SK-N-SH treated with all-trans-retinoic acid at 6 μM for 48 hours (cell line): ENCODE data around the gene HSD17B1.

Experiments used
- ATAC-seq: fragments of 200-7000 bp; cut with Tn5 transposase; 3 replicates; pipeline ENCODE4 v1.9.1; 2020; ENCODE audit warnings: mild to moderate bottlenecking, moderate library complexity
- ARNTL ChIP-seq: fragments of 450-650 bp; formaldehyde crosslinking; IDR thresholded peaks from 2 replicates; pipeline ENCODE4 v1.5.0; 2020; ENCODE audit warnings: low read depth, mild to moderate bottlenecking, moderate library complexity, borderline replicate concordance
- CSDC2 ChIP-seq: fragments of 250-450 bp; sonication (Bioruptor Pico); IDR thresholded peaks from 2 replicates; pipeline ENCODE4 v1.5.0; 2020; ENCODE audit warnings: mild to moderate bottlenecking, moderate library complexity
- ESRRG ChIP-seq: fragments of 250-450 bp; sonication (Bioruptor Pico); IDR thresholded peaks from 2 replicates; pipeline ENCODE4 v1.6.1; 2021; ENCODE audit warnings: mild to moderate bottlenecking
- GLIS3 ChIP-seq: fragments of 250-450 bp; sonication (Bioruptor Pico); IDR thresholded peaks from 2 replicates; pipeline ENCODE4 v1.5.0; 2020; ENCODE audit warnings: mild to moderate bottlenecking, moderate library complexity
- ISL1 ChIP-seq: fragments of 250-450 bp; sonication (Bioruptor Pico); IDR thresholded peaks from 2 replicates; pipeline ENCODE4 v2.1.2; 2022; ENCODE audit warnings: mild to moderate bottlenecking, moderate library complexity
- RARB ChIP-seq: fragments of 250-450 bp; sonication (Bioruptor Pico); IDR thresholded peaks from 2 replicates; pipeline ENCODE4 v1.8.0; 2021; ENCODE audit warnings: mild to moderate bottlenecking, moderate library complexity
- SNAI2 ChIP-seq: fragments of 250-450 bp; sonication (Bioruptor Pico); IDR thresholded peaks from 2 replicates; pipeline ENCODE4 v1.5.0; 2020; ENCODE audit warnings: mild to moderate bottlenecking, moderate library complexity
- TCF4 ChIP-seq: fragments of 250-450 bp; sonication (Bioruptor Pico); IDR thresholded peaks from 2 replicates; pipeline ENCODE4 v1.8.0; 2021; ENCODE audit warnings: mild to moderate bottlenecking, moderate library complexity, borderline replicate concordance
- TOX ChIP-seq: fragments of 250-450 bp; sonication (Bioruptor Pico); IDR thresholded peaks from 2 replicates; pipeline ENCODE4 v1.8.0; 2021; ENCODE audit warnings: mild to moderate bottlenecking, moderate library complexity, borderline replicate concordance
- ZC3H10 ChIP-seq: fragments of 250-450 bp; sonication (Bioruptor Pico); IDR thresholded peaks from 2 replicates; pipeline ENCODE4 v1.5.1; 2021; ENCODE audit warnings: mild to moderate bottlenecking, moderate library complexity
- ZFP3 ChIP-seq: fragments of 250-450 bp; sonication (Bioruptor Pico); IDR thresholded peaks from 2 replicates; pipeline ENCODE4 v1.5.0; 2020; ENCODE audit warnings: mild to moderate bottlenecking, moderate library complexity
- ZFP30 ChIP-seq: fragments of 450-650 bp; formaldehyde crosslinking; IDR thresholded peaks from 2 replicates; pipeline ENCODE4 v1.5.0; 2022; ENCODE audit warnings: mild to moderate bottlenecking, moderate library complexity
- ZNF70 ChIP-seq: fragments of 450-650 bp; formaldehyde crosslinking; IDR thresholded peaks from 2 replicates; pipeline ENCODE4 v1.5.0; 2020; ENCODE audit warnings: mild to moderate bottlenecking, moderate library complexity
- ZNF8 ChIP-seq: fragments of 450-650 bp; formaldehyde crosslinking; IDR thresholded peaks from 2 replicates; pipeline ENCODE4 v1.5.0; 2020; ENCODE audit warnings: mild to moderate bottlenecking, moderate library complexity
- TF ChIP-seq, protein P1 (sequence below): fragments of 250-450 bp; sonication (Bioruptor Pico); IDR thresholded peaks from 2 replicates; pipeline ENCODE4 v1.5.1; 2021; ENCODE audit warnings: mild to moderate bottlenecking, moderate library complexity
- TF ChIP-seq, protein P2 (sequence below): fragments of 250-450 bp; sonication (Bioruptor Pico); IDR thresholded peaks from 2 replicates; pipeline ENCODE4 v1.5.1; 2020; ENCODE audit warnings: low read depth, mild to moderate bottlenecking, moderate library complexity
- TF ChIP-seq, protein P3 (sequence below): fragments of 250-450 bp; sonication (Bioruptor Pico); IDR thresholded peaks from 2 replicates; pipeline ENCODE4 v1.5.0; 2020; ENCODE audit warnings: mild to moderate bottlenecking, moderate library complexity
- TF ChIP-seq, protein P4 (sequence below): fragments of 250-450 bp; sonication (Bioruptor Pico); IDR thresholded peaks from 2 replicates; pipeline ENCODE4 v1.8.0; 2021; ENCODE audit warnings: low read depth, mild to moderate bottlenecking, moderate library complexity, borderline replicate concordance
- TF ChIP-seq, protein P5 (sequence below): fragments of 250-450 bp; sonication (Bioruptor Pico); IDR thresholded peaks from 2 replicates; pipeline ENCODE4 v1.8.0; 2020; ENCODE audit warnings: mild to moderate bottlenecking, moderate library complexity, borderline replicate concordance

The HSD17B1 gene

DNA sequence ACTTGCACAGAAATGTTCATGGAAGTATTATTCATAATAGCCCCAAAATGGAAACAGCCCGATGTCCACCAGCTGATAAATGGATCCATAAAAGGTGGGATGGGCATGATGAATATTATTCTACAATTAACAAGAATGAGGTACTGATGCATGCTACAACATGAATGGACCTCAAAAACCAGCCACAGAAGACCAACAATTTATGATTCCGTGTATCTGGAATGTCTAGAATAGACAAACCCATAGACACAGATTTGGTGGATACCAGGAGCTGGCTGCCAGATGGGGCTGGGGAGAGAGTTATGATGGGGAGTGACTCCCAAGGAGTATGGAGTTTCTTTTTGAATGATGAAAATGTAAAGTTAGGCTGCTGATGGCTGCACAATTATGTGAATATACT, 27.5 kb upstream of the HSD17B1 start (continued):
- TF ChIP-seq, protein P1, sequence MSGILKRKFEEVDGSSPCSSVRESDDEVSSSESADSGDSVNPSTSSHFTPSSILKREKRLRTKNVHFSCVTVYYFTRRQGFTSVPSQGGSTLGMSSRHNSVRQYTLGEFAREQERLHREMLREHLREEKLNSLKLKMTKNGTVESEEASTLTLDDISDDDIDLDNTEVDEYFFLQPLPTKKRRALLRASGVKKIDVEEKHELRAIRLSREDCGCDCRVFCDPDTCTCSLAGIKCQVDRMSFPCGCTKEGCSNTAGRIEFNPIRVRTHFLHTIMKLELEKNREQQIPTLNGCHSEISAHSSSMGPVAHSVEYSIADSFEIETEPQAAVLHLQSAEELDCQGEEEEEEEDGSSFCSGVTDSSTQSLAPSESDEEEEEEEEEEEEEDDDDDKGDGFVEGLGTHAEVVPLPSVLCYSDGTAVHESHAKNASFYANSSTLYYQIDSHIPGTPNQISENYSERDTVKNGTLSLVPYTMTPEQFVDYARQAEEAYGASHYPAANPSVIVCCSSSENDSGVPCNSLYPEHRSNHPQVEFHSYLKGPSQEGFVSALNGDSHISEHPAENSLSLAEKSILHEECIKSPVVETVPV (CRISPR knock-in tag): no peak
- TF ChIP-seq SNAI2 (CRISPR knock-in tag) (no peak), ISL1 (CRISPR knock-in tag) (no peak)

DNA sequence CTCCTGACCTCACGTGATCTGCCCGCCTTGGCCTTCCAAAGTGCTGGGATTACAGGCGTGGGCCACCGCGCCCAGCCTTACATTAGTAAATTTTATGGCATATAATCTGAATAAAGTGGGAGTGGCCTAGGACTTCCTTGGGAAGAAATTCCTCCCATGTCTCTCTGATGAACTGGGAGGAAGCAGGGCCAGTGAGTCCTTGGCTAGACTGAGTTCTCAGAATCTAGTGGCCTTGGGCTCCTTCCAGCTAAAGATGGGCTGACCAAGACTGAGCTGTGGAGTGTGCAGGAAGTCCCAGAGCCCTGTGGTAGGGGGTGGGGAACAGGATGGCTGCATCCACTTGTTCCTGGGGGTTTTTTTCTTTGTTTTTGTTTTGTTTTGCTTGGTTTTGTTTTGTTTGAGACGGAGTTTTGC, 26.7 kb upstream of the HSD17B1 start:
- ATAC-seq: peak; percentile 25; the same call in 2 of the 3 replicates
- no peak for TF ChIP-seq ZFP30 (CRISPR knock-in tag)
- TF ChIP-seq, protein P2, sequence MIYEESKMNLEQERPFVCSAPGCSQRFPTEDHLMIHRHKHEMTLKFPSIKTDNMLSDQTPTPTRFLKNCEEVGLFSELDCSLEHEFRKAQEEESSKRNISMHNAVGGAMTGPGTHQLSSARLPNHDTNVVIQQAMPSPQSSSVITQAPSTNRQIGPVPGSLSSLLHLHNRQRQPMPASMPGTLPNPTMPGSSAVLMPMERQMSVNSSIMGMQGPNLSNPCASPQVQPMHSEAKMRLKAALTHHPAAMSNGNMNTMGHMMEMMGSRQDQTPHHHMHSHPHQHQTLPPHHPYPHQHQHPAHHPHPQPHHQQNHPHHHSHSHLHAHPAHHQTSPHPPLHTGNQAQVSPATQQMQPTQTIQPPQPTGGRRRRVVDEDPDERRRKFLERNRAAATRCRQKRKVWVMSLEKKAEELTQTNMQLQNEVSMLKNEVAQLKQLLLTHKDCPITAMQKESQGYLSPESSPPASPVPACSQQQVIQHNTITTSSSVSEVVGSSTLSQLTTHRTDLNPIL (CRISPR knock-in tag): no peak
- TF ChIP-seq ZFP3 (CRISPR knock-in tag): no peak
- no peak for TF ChIP-seq SNAI2 (CRISPR knock-in tag)
- TF ChIP-seq ARNTL: no peak
- TF ChIP-seq, protein P3, sequence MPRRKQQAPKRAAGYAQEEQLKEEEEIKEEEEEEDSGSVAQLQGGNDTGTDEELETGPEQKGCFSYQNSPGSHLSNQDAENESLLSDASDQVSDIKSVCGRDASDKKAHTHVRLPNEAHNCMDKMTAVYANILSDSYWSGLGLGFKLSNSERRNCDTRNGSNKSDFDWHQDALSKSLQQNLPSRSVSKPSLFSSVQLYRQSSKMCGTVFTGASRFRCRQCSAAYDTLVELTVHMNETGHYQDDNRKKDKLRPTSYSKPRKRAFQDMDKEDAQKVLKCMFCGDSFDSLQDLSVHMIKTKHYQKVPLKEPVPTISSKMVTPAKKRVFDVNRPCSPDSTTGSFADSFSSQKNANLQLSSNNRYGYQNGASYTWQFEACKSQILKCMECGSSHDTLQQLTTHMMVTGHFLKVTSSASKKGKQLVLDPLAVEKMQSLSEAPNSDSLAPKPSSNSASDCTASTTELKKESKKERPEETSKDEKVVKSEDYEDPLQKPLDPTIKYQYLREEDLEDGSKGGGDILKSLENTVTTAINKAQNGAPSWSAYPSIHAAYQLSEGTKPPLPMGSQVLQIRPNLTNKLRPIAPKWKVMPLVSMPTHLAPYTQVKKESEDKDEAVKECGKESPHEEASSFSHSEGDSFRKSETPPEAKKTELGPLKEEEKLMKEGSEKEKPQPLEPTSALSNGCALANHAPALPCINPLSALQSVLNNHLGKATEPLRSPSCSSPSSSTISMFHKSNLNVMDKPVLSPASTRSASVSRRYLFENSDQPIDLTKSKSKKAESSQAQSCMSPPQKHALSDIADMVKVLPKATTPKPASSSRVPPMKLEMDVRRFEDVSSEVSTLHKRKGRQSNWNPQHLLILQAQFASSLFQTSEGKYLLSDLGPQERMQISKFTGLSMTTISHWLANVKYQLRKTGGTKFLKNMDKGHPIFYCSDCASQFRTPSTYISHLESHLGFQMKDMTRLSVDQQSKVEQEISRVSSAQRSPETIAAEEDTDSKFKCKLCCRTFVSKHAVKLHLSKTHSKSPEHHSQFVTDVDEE (CRISPR knock-in tag): no peak
- no peak for TF ChIP-seq ZC3H10 (CRISPR knock-in tag)
- no peak for TF ChIP-seq TCF4 (CRISPR knock-in tag)
- TF ChIP-seq TOX: no peak
- no peak for TF ChIP-seq ZNF70 (CRISPR knock-in tag)
- no peak for TF ChIP-seq GLIS3
- TF ChIP-seq, protein P4, sequence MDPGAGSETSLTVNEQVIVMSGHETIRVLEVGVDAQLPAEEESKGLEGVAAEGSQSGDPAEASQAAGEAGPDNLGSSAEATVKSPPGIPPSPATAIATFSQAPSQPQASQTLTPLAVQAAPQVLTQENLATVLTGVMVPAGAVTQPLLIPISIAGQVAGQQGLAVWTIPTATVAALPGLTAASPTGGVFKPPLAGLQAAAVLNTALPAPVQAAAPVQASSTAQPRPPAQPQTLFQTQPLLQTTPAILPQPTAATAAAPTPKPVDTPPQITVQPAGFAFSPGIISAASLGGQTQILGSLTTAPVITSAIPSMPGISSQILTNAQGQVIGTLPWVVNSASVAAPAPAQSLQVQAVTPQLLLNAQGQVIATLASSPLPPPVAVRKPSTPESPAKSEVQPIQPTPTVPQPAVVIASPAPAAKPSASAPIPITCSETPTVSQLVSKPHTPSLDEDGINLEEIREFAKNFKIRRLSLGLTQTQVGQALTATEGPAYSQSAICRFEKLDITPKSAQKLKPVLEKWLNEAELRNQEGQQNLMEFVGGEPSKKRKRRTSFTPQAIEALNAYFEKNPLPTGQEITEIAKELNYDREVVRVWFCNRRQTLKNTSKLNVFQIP (CRISPR knock-in tag): no peak
- TF ChIP-seq, protein P5, sequence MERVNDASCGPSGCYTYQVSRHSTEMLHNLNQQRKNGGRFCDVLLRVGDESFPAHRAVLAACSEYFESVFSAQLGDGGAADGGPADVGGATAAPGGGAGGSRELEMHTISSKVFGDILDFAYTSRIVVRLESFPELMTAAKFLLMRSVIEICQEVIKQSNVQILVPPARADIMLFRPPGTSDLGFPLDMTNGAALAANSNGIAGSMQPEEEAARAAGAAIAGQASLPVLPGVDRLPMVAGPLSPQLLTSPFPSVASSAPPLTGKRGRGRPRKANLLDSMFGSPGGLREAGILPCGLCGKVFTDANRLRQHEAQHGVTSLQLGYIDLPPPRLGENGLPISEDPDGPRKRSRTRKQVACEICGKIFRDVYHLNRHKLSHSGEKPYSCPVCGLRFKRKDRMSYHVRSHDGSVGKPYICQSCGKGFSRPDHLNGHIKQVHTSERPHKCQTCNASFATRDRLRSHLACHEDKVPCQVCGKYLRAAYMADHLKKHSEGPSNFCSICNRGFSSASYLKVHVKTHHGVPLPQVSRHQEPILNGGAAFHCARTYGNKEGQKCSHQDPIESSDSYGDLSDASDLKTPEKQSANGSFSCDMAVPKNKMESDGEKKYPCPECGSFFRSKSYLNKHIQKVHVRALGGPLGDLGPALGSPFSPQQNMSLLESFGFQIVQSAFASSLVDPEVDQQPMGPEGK: no peak

DNA sequence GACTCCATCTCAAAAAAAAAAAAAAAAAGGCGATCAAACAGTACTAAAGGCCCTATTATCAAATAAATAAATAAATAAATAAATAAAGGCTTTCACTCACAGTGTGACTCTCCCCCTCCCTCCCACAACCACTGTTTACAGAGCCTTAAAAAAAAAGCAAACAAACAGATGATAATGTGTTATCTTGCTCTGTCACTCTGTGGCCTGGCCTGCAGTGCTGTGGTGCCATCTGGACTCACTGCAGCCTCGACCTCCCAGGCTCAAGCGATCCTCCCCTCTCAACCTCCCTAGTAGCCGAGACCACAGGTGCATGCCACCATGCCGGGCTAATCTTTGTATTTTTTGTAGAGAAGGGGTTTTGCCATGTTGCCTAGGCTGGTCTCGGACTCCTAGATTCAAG, 24.8 kb upstream of the HSD17B1 start:
- ATAC-seq: no peak
- TF ChIP-seq, protein P1 (CRISPR knock-in tag): no peak
- TF ChIP-seq RARB (CRISPR knock-in tag): no peak
- TF ChIP-seq ZFP30 (CRISPR knock-in tag): no peak
- TF ChIP-seq CSDC2: no peak
- no peak for TF ChIP-seq TOX
- no peak for TF ChIP-seq ESRRG
- TF ChIP-seq, protein P3 (CRISPR knock-in tag): no peak
- TF ChIP-seq, protein P2 (CRISPR knock-in tag): no peak
- TF ChIP-seq, protein P5: no peak
- TF ChIP-seq ZNF8: no peak
- TF ChIP-seq SNAI2 (CRISPR knock-in tag): no peak
- TF ChIP-seq ARNTL: no peak
